Liver (tissue), 9 donors: ENCODE results near the gene CDH19. TPM values are rescaled to one million over a fixed set of nuclear protein-coding genes. Genes with fewer than 3 reads are reported as not detected.

Source experiments
- DNase-seq: peaks from one replicate; pipeline ENCODE4 v3.0.0-alpha.2; 2017; ENCODE audit warnings: low spot score
- H3K27ac ChIP-seq, 2 donors: one replicate each; pipeline ENCODE4 v1.7.0; 2013; ENCODE audit warnings: inconsistent platforms in 2 of 2, low read length in 2 of 2, control low read depth in 1 of 2, low read depth in 1 of 2, mild to moderate bottlenecking in 1 of 2
- H3K27me3 ChIP-seq, 4 donors: one replicate each; pipeline versions ENCODE4 v1.6.1 to v1.7.0; 2013; ENCODE audit warnings: low read length in 3 of 4, inconsistent platforms in 1 of 4, mild to moderate bottlenecking in 1 of 4, moderate library complexity in 1 of 4; ENCODE audit not compliant: control insufficient read depth in 4 of 4, insufficient read depth in 4 of 4
- H3K36me3 ChIP-seq, 4 donors: one replicate each; pipeline versions ENCODE4 v1.6.1 to v1.7.0; 2013; ENCODE audit warnings: low read length in 3 of 4, mild to moderate bottlenecking in 3 of 4, low read depth in 1 of 4, moderate library complexity in 1 of 4; ENCODE audit not compliant: control insufficient read depth in 4 of 4, insufficient read depth in 3 of 4
- H3K4me1 ChIP-seq, 4 donors: one replicate each; pipeline versions ENCODE4 v1.6.1 to v1.7.0; 2013; ENCODE audit warnings: low read length in 3 of 4, mild to moderate bottlenecking in 3 of 4, moderate library complexity in 1 of 4; ENCODE audit not compliant: control insufficient read depth in 4 of 4, insufficient read depth in 4 of 4
- H3K4me3 ChIP-seq, 3 donors: one replicate each; pipeline versions ENCODE4 v1.6.1 to v1.7.0; 2013; ENCODE audit warnings: low read length in 3 of 3, control low read depth in 1 of 3, low read depth in 1 of 3, mild to moderate bottlenecking in 1 of 3
- H3K9ac ChIP-seq, 2 donors: one replicate each; pipeline ENCODE4 v1.7.0; 2013; ENCODE audit warnings: low read length in 2 of 2, mild to moderate bottlenecking in 2 of 2, moderate library complexity in 2 of 2, control low read depth in 1 of 2, low read depth in 1 of 2
- H3K9me3 ChIP-seq, 4 donors: one replicate each; pipeline versions ENCODE4 v1.6.1 to v1.7.0; 2013; ENCODE audit warnings: low read length in 3 of 4; ENCODE audit not compliant: control insufficient read depth in 4 of 4
- ATF3 ChIP-seq: IDR thresholded peaks from 2 replicates; pipeline ENCODE4 v1.6.1; 2016; ENCODE audit warnings: antibody characterized with exemption
- CTCF ChIP-seq: fragments of 150-350 bp; IDR thresholded peaks from 2 replicates; pipeline ENCODE4 v1.5.1; 2017; ENCODE audit warnings: improper control_type of control experiment, low read depth, low read length; ENCODE audit not compliant: missing input control
- EGR1 ChIP-seq, 2 donors: IDR thresholded peaks; 2 replicates each; pipeline ENCODE4 v1.6.1; 2016 to 2018; ENCODE audit warnings: antibody characterized with exemption in 2 of 2, low read depth in 2 of 2
- FOXA1 ChIP-seq: IDR thresholded peaks from 2 replicates; pipeline ENCODE4 v1.6.1; 2016; ENCODE audit warnings: antibody characterized with exemption
- FOXA2 ChIP-seq: IDR thresholded peaks from 2 replicates; pipeline ENCODE4 v1.6.1; 2016; ENCODE audit warnings: antibody characterized with exemption
- GABPA ChIP-seq, 2 donors: IDR thresholded peaks in 1 of 2; conservative IDR thresholded peaks in 1 of 2; 2 replicates each; pipeline ENCODE4 v1.6.1; 2016; ENCODE audit warnings: antibody characterized with exemption in 2 of 2, mild to moderate bottlenecking in 1 of 2, moderate library complexity in 1 of 2
- HNF4A ChIP-seq, 2 donors: conservative IDR thresholded peaks; 2 replicates each; pipeline ENCODE4 v1.6.1; 2016; ENCODE audit warnings: antibody characterized with exemption in 2 of 2, mild to moderate bottlenecking in 2 of 2
- HNF4G ChIP-seq: IDR thresholded peaks from 2 replicates; pipeline ENCODE4 v1.6.1; 2016; ENCODE audit warnings: antibody characterized with exemption
- JUND ChIP-seq, 2 donors: IDR thresholded peaks; 2 replicates each; pipeline ENCODE4 v1.6.1; 2016; ENCODE audit warnings: antibody characterized with exemption in 2 of 2
- NR2F2 ChIP-seq: IDR thresholded peaks from 2 replicates; pipeline ENCODE4 v1.6.1; 2016; ENCODE audit warnings: antibody characterized with exemption
- RAD21 ChIP-seq, 2 donors: IDR thresholded peaks; 2 replicates each; pipeline ENCODE4 v1.6.1; 2016; ENCODE audit warnings: antibody characterized with exemption in 2 of 2, mild to moderate bottlenecking in 2 of 2
- RXRA ChIP-seq, 2 donors: IDR thresholded peaks; 2 replicates each; pipeline ENCODE4 v1.6.1; 2017 to 2018; ENCODE audit warnings: antibody characterized with exemption in 2 of 2, mild to moderate bottlenecking in 1 of 2
- SP1 ChIP-seq: IDR thresholded peaks from 2 replicates; pipeline ENCODE4 v1.6.1; 2018; ENCODE audit warnings: antibody characterized with exemption, mild to moderate bottlenecking
- TAF1 ChIP-seq: conservative IDR thresholded peaks from 2 replicates; pipeline ENCODE4 v1.6.1; 2016; ENCODE audit warnings: antibody characterized with exemption, mild to moderate bottlenecking
- WGBS: extraction: QIAGEN DNeasy Blood & Tissue Kit; methylation state at CpG from one replicate; pipeline ENCODE4 v1.1.7; 2013; 5-methylcytosine and 5-hydroxymethylcytosine counted together
- polyA plus RNA-seq, 2 donors: library from polyadenylated mRNA; stranded (reverse) in 1 of 2; unstranded in 1 of 2; fragments of 200-250 nt in 1 of 2; fragments of >200 nt in 1 of 2; fragmentation: Nextera tagmentation in 1 of 2; extraction: Ambion mirVana in 1 of 2; gene quantifications; one replicate each; pipeline versions ENCODE4 v1.2.1 to v1.2.3, GENCODE V29; 2013 to 2015
- total RNA-seq, 2 donors: library from RNA; depleted of rRNA; stranded (reverse); fragments of >200 nt; gene quantifications; one replicate each; pipeline ENCODE4 v1.2.3, GENCODE V29; 2014
- TF ChIP-seq, protein P1 (sequence below): IDR thresholded peaks from 2 replicates; pipeline ENCODE4 v1.6.1; 2016; ENCODE audit warnings: antibody characterized with exemption
- TF ChIP-seq, protein P2 (sequence below): IDR thresholded peaks from 2 replicates; pipeline ENCODE4 v1.6.1; 2016; ENCODE audit warnings: antibody characterized with exemption, mild to moderate bottlenecking
- donor health status: healthy.
- donor health status: healthy.
- donor health status: healthy.
- donor health status: healthy.
- donor health status: healthy.

Gene CDH19
- total and polyA plus RNA-seq, 4 donors = 0.65 to 8.0 (median 1.5) TPM

DNA sequence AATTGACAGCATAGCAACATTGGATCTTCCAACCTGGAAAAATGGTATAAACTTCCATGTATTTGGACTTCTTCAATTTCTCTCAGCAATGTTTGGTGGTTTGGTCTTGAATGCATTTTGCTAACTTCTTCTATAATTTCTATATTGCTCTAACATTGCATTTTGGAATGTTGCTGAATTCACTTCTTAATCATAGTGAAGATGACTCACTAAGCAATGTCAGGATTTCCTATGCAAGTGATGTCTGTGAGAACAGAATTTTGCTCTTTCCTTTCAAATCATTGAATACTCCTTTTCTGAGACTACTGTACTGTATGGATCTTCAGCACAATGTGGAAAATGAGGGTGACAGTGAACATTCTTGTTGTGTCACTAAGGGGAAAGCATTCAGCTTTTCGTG lies 28.9 kb upstream of the CDH19 start:
- Histone ChIP-seq H3K27me3 (no peaks in the 10 kb centered on the region), H3K4me1 (no peaks in the 10 kb centered on the region), H3K9me3 (no peaks in the 10 kb centered on the region), H3K9ac (no peak overlapping the region), H3K36me3 (no peaks in the 10 kb centered on the region), H3K27ac (no peak overlapping the region), H3K4me3 (no peak overlapping the region)
- 81% methylated on average over 1 of the region's 1 CpG for WGBS
- no peak for DNase-seq
- TF ChIP-seq FOXA2 (no peak), TAF1 (no peak), HNF4G (no peak), SP1 (no peak)
- TF ChIP-seq, protein P1, sequence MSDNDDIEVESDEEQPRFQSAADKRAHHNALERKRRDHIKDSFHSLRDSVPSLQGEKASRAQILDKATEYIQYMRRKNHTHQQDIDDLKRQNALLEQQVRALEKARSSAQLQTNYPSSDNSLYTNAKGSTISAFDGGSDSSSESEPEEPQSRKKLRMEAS = no peak

DNA sequence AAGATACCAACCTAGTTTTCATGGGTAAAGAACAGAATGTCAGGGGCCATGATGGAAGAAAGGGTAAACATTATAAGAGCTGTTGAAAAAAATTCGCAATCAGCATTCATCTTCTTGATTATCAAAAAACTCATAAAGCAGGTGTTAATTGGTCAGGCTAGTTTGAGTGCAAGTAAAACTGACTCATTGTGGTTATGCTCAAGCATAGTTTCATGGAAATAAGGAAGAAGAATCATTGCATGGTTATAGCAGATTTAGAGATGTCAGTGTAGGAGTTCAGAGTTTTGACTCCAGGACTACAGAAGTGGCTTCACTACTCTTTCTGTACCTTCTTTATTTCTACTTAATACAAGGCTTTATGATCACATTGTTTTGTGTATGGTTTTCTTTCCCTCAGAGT lies 26.9 kb upstream of the CDH19 start:
- WGBS = 69% methylated on average over 1 of the region's 1 CpG
- no peak for TF ChIP-seq JUND (IDR thresholded peaks at IDR 0.05)
- TF ChIP-seq, protein P2, sequence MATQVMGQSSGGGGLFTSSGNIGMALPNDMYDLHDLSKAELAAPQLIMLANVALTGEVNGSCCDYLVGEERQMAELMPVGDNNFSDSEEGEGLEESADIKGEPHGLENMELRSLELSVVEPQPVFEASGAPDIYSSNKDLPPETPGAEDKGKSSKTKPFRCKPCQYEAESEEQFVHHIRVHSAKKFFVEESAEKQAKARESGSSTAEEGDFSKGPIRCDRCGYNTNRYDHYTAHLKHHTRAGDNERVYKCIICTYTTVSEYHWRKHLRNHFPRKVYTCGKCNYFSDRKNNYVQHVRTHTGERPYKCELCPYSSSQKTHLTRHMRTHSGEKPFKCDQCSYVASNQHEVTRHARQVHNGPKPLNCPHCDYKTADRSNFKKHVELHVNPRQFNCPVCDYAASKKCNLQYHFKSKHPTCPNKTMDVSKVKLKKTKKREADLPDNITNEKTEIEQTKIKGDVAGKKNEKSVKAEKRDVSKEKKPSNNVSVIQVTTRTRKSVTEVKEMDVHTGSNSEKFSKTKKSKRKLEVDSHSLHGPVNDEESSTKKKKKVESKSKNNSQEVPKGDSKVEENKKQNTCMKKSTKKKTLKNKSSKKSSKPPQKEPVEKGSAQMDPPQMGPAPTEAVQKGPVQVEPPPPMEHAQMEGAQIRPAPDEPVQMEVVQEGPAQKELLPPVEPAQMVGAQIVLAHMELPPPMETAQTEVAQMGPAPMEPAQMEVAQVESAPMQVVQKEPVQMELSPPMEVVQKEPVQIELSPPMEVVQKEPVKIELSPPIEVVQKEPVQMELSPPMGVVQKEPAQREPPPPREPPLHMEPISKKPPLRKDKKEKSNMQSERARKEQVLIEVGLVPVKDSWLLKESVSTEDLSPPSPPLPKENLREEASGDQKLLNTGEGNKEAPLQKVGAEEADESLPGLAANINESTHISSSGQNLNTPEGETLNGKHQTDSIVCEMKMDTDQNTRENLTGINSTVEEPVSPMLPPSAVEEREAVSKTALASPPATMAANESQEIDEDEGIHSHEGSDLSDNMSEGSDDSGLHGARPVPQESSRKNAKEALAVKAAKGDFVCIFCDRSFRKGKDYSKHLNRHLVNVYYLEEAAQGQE = no peak
- no peak for TF ChIP-seq EGR1 (IDR thresholded peaks at IDR 0.05; ENCODE audit: low read depth in 2 of 2)
- TF ChIP-seq FOXA1 = no peak
- TF ChIP-seq RXRA (IDR thresholded peaks at IDR 0.05) = no peak
- TF ChIP-seq CTCF = no peak
- TF ChIP-seq RAD21 (IDR thresholded peaks at IDR 0.05) = no peak
- no peak for TF ChIP-seq SP1
- TF ChIP-seq, protein P1 = no peak
- TF ChIP-seq HNF4A (conservative IDR thresholded peaks at IDR 0.05) = no peak
- TF ChIP-seq TAF1 = no peak
- TF ChIP-seq NR2F2 = no peak
- TF ChIP-seq ATF3 = no peak
- TF ChIP-seq GABPA (IDR thresholded peaks at IDR 0.05 in 1 of 2, conservative IDR thresholded peaks at IDR 0.05 in 1 of 2) = no peak
- H3K9ac ChIP-seq = no peak overlapping the region
- H3K27ac ChIP-seq = no peak overlapping the region
- H3K4me3 ChIP-seq = no peak overlapping the region
- no peaks in the 10 kb centered on the region for H3K9me3 ChIP-seq
- H3K36me3 ChIP-seq = no peaks in the 10 kb centered on the region
- no peak for DNase-seq
- no peaks in the 10 kb centered on the region for H3K27me3 ChIP-seq
- no peaks in the 10 kb centered on the region for H3K4me1 ChIP-seq
